Measurements from ENCODE around the gene MARK4.
A peak's percentile ranks its signal among the peaks of the same experiment; 100 is the strongest.
"Not testable (repeated sequence)": the region's sequence is repeated elsewhere in the genome, so short reads cannot be mapped to it uniquely, and the experiment has no call there.

Gene MARK4

DNA sequence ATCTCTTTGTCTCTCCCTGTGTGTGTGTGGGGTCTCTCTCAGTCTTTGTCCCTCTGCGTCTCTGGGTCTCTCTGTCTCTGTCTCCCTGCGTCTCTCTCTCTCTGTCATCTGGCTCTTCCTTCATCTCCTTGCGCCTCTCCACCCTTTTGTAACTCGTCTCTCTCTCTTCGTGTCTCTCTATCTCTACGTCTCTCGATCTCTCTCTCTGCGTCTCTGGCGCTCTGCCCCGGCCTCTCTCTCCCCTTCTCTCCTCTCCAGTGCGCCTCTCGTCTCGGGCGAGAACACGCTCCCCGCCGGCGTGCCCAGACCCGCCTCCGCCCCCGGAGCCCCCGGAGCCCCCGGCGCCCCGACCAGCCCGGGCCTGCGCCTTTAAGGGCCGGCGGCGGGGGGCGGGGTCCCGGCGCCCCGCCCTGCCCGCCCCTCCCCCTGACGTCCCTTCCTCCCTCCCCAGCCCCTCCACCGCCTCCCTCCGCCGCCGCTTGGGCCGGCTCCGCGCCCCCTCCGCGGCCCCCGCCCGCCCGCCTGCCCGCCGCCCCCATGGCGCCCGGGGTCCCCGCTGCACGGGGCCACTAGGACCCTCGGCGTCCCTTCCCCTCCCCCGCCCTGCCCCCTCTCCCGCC, at the start of gene MARK4:
TSS of gene MARK4 (plus strand) at position 440 of the 620 bp plus-strand sequence. CDS start 318 bp downstream, outside the sequence.
- peak; percentile 45 for DNase-seq (ENCODE audit: low read depth)

DNA sequence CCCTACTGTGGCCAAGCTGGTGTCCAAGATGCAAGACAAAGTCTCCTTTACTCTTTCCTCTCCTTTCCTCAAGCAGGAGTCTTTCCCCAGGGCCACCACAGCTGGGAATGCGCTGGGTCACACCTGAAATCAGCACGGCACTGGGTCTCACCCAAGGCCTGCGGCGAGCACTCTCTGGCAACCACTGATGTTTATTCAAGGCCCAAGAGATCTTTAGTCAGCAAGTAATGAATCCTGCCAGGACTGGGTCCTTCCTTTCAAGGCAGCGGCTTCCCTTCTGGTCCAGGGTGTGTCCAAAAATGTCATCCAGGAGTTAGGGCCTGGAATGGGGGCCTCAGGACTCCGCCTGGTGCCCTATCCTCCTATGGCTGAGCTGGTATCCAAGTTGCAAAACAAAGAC, 48.4 kb upstream of the MARK4 start:
- DNase-seq (ENCODE audit: low read depth): no peak

DNA sequence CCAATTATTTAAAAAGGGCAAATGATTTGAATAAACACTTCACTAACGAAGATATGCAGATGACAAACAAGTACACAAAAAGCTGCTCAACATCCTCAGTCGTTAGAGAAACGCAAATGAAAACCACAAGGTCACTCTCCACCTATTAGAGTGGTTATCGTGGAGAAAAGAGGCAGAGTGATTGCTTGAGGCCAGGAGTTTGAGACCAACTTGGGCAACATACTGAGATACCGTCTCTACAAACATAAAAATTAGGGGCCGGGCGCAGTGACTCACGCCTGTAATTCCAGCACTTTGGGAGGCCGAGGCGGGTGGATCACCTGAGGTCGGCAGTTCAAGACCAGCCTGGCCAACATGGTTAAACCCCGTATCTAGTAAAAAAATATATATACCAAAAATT, 45.3 kb upstream of the MARK4 start:
- no peak for DNase-seq (ENCODE audit: low read depth)

DNA sequence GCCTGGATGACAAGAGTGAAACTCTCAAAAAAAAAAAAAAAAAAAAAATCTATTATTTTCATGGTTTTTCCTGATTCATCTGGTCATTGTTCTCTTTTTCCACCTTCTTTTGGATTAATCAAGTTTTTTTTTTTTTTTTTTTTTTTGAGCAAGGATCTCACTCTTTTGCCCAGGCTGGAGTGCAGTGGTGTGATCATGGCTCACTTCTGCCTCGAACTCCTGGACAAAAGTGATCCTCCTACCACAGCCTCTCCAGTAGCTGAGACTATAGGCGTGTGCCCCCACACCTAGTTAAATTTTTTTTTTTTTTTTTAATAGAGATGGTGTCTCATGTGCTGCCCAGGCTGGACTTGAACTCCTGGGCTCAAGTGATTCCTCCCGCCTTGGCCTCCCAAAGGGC, 44.7 kb upstream of the MARK4 start:
- DNase-seq (ENCODE audit: low read depth): no peak

DNA sequence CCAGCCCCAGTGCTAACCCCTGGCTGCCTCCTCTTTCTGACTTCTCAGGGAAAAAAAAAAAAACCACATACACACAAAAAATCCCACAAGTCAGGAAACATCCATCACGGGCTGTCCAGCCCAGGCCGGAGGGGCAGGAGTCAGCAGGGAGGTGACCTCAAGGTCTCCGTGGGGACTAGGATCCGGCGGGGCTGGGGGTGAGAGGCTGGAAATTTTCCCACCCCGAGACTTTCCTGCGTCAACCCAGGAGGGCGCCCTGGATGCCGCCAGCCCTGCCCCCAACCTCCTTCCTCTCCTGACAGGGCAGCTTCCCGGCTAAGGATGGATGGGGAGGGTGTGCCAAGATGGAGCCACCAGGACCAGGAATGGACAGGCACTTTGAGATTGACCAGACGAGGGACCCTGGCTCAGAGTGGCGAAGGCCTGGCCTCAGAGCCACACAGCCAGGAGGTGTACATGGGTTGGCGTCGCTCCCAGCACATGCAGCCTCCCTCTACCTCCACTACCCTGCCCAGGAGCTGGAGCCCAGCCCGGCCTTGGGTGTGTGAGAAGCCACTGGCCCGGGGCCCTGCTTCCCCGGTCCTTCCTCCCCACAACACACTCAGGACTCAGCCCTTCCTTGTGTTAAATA, 39.2 kb upstream of the MARK4 start:
- no peak for DNase-seq (ENCODE audit: low read depth)

GRCh38 chr19:45213031-45213430, 38.0 kb upstream of the MARK4 start:
- no peak for DNase-seq (ENCODE audit: low read depth)

GRCh38 chr19:45215391-45216191, 35.5 kb upstream of the MARK4 start:
- DNase-seq (ENCODE audit: low read depth): no peak

DNA sequence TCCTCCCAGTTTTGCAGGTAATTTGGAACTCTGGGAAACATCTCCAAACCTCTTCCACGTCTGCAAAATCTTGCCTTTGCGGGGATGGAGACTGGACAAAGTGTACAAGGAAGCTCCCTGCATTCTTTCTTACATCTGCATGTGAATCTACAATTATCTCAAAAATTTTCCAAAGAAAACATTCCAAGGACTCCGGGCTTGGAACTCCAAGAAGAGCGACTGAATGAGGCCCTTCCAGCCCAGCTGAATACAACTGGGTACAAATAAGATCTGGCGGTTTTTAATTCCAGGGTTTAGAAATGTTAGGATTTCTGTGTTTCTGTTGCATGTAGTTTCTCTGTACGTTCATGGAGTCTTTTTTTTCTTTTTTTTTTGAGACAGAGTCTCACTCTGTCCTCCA, 34.4 kb upstream of the MARK4 start:
- no peak for DNase-seq (ENCODE audit: low read depth)

DNA sequence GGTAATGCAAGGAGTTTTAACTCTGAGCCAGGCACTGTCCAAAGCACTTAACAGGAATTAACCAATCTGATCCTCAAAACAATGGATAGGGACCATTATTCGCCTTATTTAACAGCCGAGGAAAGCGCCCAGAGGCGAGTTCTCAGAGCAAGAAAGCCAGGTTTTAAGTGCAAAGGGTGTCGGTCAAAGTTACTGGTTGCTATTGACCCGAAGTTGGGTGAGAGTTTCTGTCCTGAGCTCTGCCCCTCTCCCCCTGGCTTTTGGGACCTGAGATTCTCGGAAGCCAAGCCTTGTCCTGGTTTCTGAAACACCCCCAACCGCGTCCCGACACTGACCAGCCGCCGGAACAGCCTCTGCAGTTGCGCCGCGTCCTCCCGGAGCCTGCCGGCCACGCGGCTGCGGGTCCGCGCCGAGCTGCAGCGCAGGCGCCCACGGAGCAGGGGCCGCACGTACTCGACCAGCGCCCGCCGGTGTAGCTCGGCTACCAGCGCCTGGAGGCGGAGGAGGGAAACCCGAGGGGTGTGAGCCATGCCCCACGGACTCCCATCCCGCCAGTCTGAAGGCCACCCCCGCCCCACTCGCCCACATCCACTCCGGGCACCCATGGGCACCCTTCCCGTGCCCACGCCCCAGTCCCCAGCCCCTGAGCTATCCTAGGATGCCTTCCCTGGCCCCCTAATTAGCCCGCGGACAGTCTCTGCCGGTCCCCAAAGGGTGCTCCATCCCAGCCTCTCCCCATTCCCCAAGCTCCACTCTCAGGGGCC, 33.7 kb upstream of the MARK4 start:
- DNase-seq (ENCODE audit: low read depth): no peak

GRCh38 chr19:45217957-45218334, 33.1 kb upstream of the MARK4 start:
- no peak for DNase-seq (ENCODE audit: low read depth)

- no peak for DNase-seq (ENCODE audit: low read depth)
Measured at GRCh38 chr19:45218426-45218825, 32.6 kb upstream of the MARK4 start.

GRCh38 chr19:45218911-45219743, 31.9 kb upstream of the MARK4 start:
- DNase-seq (ENCODE audit: low read depth): no peak

DNA sequence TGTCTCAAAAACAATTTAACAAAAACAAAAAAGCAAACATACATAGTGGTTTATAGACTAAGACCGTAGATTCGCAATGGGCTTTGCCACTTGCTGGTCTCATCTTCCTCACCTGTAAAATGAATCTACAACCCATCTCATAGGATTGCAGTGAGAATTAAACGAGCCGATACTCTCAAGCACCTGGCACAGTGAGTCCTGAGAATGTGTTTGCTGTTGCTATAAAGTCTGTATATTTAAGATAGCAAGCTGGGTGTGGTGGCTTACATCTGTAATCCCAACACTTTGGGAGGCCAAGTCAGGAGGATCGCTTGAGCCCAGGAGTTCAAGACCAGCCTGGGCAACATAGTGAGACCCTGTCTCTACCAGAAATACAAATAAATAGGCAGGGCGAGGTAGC, 28.3 kb upstream of the MARK4 start:
- DNase-seq (ENCODE audit: low read depth): no peak

GRCh38 chr19:45223879-45224278, 27.2 kb upstream of the MARK4 start:
- no peak for DNase-seq (ENCODE audit: low read depth)

DNA sequence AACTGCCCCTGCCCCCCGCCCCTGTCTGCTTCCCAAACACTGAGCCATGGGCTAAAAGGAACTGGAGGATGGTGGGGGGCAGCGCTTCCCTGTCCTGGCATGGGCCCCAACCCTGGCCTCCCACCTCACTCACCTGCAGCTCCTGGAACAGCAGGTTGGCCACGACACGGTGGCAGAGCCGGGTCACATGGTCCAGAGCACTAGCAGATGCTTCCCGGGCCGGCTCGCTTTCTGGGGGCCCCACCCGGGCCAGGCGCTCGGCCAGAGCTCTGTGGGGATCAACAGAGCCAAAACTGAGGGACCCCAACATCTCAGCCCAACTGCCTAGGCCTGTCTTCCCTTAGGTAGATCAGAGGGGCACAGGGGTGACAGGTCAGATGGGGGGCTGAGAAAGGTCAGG, 26.4 kb upstream of the MARK4 start:
- no peak for DNase-seq (ENCODE audit: low read depth)

GRCh38 chr19:45229056-45229455, 22.0 kb upstream of the MARK4 start:
- not testable (repeated sequence) for DNase-seq (ENCODE audit: low read depth)

DNA sequence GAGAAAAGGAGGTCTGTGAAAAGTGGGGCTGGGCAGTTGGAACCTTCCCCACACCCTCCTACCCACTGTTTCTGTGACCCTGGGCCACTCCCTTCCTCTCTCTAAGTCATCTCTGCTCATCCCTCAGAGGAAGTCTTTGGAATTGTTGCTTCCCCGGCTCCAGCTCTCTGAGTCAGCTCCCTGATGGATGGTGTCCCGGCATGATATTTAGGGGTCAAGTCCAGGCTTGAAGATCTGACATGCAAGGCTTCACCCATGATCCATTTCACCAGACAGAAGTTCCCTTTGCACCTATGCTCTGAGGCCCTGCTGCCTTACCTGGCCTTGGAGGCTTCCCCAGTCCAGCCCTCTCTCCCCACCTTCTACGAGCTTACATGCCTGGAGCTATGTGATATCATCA, 19.2 kb upstream of the MARK4 start:
- no peak for DNase-seq (ENCODE audit: low read depth)

GRCh38 chr19:45234089-45234869, 16.8 kb upstream of the MARK4 start:
- no peak for DNase-seq (ENCODE audit: low read depth)

- no peak for DNase-seq (ENCODE audit: low read depth)
Measured at GRCh38 chr19:45235485-45235884, 15.6 kb upstream of the MARK4 start.

DNA sequence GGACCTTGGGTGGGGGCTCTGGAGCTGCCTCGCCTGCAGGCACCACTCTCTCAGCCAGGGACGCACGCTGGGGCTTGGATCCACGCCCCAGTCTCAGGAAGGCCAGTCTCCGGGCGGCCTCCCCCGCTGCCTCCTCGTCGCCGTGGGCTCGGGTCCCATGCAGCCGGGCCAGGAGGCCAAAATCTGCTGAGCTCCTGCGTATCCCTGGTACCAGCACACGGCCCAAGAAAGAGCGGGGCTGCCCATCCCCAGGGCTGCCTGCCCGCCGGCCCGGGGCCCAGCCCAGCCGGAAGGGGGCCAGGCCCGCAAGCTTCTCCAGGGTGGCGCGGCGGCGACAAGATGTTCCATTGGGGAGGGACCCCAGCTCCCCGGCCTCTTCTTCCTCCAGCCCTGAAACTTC, 12.5 kb upstream of the MARK4 start:
- DNase-seq (ENCODE audit: low read depth): no peak

Measured in activated T-cell treated with anti-CD3 and anti-CD28 coated beads for 48 hours (primary cell).